GM06990 (cell line): ENCODE measurements around the gene HS3ST4.

Experiments
- DNase-seq: peaks from one replicate; pipeline ENCODE4 v3.0.0-alpha.2; 2011; ENCODE audit not compliant: insufficient read length; ENCODE audit errors: extremely low read depth
- H3K27me3 ChIP-seq: replicated peaks from 2 replicates; pipeline ENCODE4 v1.6.0; 2011; ENCODE audit warnings: low read length; ENCODE audit not compliant: control insufficient read depth, insufficient read depth
- H3K36me3 ChIP-seq: 2 replicates; pipeline ENCODE4 v1.5.1; 2011; ENCODE audit warnings: low read length; ENCODE audit not compliant: control insufficient read depth, insufficient read depth
- H3K4me3 ChIP-seq: replicated peaks from 2 replicates; pipeline ENCODE4 v1.5.1; 2011; ENCODE audit warnings: low read depth, mild to moderate bottlenecking, control low read depth, low read length
- TF ChIP-seq, protein P1 (sequence below): IDR thresholded peaks from 2 replicates; pipeline ENCODE4 v1.5.1; 2011; ENCODE audit warnings: low read length, control low read depth, mild to moderate bottlenecking, inconsistent platforms; ENCODE audit not compliant: insufficient read depth, poor library complexity, severe bottlenecking

HS3ST4 gene

DNA sequence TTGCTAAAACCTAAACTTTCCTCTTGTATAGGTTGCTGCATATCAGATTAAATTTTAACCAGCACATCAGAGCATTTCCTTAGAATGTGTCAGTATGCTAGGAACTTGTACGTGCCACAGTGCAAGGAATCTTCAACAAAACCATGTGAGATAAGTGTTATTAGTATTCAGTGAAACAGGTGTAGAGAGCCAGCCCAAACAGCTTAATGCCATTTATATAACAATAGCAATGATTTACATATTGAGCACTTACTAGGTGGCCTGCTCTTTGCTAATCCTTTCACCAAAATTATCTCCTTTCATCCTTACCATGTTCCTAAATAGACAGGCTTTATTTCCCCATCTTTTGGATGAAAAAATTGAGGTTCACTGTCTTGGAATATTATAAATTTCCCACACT, 485.7 kb downstream of the HS3ST4 start:
- Histone ChIP-seq H3K36me3 (no peaks in the 10 kb centered on the region), H3K4me3 (no peak overlapping the region), H3K27me3 (no peaks in the 10 kb centered on the region)
- no peak for DNase-seq
- TF ChIP-seq, protein P1, sequence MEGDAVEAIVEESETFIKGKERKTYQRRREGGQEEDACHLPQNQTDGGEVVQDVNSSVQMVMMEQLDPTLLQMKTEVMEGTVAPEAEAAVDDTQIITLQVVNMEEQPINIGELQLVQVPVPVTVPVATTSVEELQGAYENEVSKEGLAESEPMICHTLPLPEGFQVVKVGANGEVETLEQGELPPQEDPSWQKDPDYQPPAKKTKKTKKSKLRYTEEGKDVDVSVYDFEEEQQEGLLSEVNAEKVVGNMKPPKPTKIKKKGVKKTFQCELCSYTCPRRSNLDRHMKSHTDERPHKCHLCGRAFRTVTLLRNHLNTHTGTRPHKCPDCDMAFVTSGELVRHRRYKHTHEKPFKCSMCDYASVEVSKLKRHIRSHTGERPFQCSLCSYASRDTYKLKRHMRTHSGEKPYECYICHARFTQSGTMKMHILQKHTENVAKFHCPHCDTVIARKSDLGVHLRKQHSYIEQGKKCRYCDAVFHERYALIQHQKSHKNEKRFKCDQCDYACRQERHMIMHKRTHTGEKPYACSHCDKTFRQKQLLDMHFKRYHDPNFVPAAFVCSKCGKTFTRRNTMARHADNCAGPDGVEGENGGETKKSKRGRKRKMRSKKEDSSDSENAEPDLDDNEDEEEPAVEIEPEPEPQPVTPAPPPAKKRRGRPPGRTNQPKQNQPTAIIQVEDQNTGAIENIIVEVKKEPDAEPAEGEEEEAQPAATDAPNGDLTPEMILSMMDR = no peak

DNA sequence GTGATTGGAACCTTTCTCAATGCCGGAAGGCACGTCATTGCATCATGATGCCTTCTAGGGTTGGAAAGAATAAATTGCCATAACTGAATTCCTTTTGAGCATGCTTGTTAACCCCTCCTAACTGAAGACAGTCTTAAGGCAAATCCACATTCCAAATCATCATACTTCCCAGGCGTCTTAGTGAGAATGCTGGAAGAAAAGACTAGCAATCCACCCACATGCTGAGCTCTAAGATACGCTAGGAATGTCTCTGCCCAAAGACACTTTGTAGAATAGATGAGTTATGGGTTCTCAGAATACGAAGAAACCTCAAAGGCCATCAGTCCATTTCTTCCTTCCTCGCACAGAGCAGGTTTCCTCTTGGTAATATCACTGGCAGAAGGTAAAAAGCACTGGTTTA, 486.5 kb downstream of the HS3ST4 start:
- no peak overlapping the region for H3K4me3 ChIP-seq
- no peaks in the 10 kb centered on the region for H3K27me3 ChIP-seq
- TF ChIP-seq, protein P1 = no peak
- no peaks in the 10 kb centered on the region for H3K36me3 ChIP-seq
- no peak for DNase-seq

DNA sequence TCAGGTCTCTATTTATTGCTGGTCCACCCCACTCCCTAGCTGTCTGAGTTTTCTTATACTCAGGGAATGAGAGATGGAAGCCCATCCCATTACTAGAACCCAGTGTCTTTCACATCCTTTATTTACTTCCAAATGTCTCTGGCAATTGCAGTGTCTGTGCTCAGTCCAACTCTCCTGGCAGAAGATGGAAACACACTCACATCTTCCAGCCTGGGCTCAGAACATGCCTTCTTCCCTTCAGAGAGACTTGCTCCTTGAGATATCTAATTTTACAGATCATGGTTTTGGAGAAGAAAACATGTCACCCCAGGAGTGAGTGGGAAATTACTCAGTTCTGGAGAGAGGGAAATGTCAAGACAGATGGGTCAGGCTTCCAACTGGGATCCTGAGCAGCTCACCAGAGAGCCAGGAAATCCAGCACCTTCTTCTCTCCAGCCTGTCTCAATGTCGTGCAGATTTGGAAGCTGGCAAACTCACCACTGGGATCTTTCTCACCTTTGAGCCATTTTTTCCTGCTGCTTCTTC, 494.4 kb downstream of the HS3ST4 start:
- DNase-seq = no peak
- no peaks in the 10 kb centered on the region for H3K27me3 ChIP-seq
- H3K4me3 ChIP-seq = no peak overlapping the region
- no peaks in the 10 kb centered on the region for H3K36me3 ChIP-seq
- TF ChIP-seq, protein P1 = no peak
